Caco-2 (cell line): ENCODE measurements around the gene FAM107B. TPM values are rescaled to one million over a fixed set of nuclear protein-coding genes. Genes with fewer than 3 reads are reported as not detected.

Experiments used
- BruUV-seq: library from RNA; stranded (reverse); fragments of 400-500 nt; replicated peaks from 2 replicates; lab custom pipeline; 2021; lab: Mats Ljungman, UMichigan
- CTCF ChIA-PET: fragments of 300-600 bp; sonication (Branson Sonifier 250); formaldehyde crosslinking; loops from one replicate; lab custom pipeline; 2022; ENCODE audit warnings: antibody characterized with exemption; lab: Charles Lee
- POLR2A ChIA-PET: fragments of 300-600 bp; sonication (Branson Sonifier 250); formaldehyde crosslinking; loops from one replicate; lab custom pipeline; 2022; ENCODE audit warnings: antibody characterized with exemption; lab: Charles Lee
- DNase-seq, 2 experiments: peaks; one replicate each; pipeline versions ENCODE4 v3.0.0 to v3.0.0-alpha.2; 2020 to 2022
- H3K27me3 ChIP-seq: replicated peaks from 2 replicates; pipeline ENCODE4 v1.6.0; 2011; ENCODE audit warnings: low read length; ENCODE audit not compliant: control insufficient read depth, insufficient read depth
- H3K36me3 ChIP-seq: 2 replicates; pipeline ENCODE4 v1.5.1; 2011; ENCODE audit warnings: low read length; ENCODE audit not compliant: control insufficient read depth, insufficient read depth
- H3K4me1 ChIP-seq: fragments of 250-450 bp; sonication (Bioruptor Pico); 2 replicates; pipeline ENCODE4 v1.5.1; 2020; ENCODE audit warnings: mild to moderate bottlenecking
- H3K4me3 ChIP-seq: 2 replicates; pipeline ENCODE4 v1.5.1; 2011; ENCODE audit warnings: low read depth, mild to moderate bottlenecking, control low read depth, low read length
- H3K9me3 ChIP-seq: fragments of 250-450 bp; sonication (Bioruptor Pico); 2 replicates; pipeline ENCODE4 v1.5.1; 2020; ENCODE audit warnings: mild to moderate bottlenecking, moderate library complexity
- H3K27ac Mint-ChIP-seq: one replicate; pipeline ENCODE4 v1.8.0; 2022; ENCODE audit warnings: mixed read lengths; ENCODE audit not compliant: unreplicated experiment
- H3K27me3 Mint-ChIP-seq: one replicate; pipeline ENCODE4 v1.8.0; 2022; ENCODE audit warnings: mixed read lengths; ENCODE audit not compliant: insufficient read depth, unreplicated experiment
- H3K36me3 Mint-ChIP-seq: one replicate; pipeline ENCODE4 v1.8.0; 2022; ENCODE audit warnings: mild to moderate bottlenecking, mixed read lengths; ENCODE audit not compliant: insufficient read depth, unreplicated experiment
- H3K4me1 Mint-ChIP-seq: one replicate; pipeline ENCODE4 v1.8.0; 2022; ENCODE audit warnings: low read depth, mixed read lengths; ENCODE audit not compliant: unreplicated experiment
- H3K4me3 Mint-ChIP-seq: one replicate; pipeline ENCODE4 v1.8.0; 2022; ENCODE audit warnings: mild to moderate bottlenecking, moderate library complexity, mixed read lengths; ENCODE audit not compliant: unreplicated experiment
- H3K9me3 Mint-ChIP-seq: one replicate; pipeline ENCODE4 v1.8.0; 2022; ENCODE audit warnings: mixed read lengths; ENCODE audit not compliant: unreplicated experiment
- CTCF ChIP-seq, 2 experiments: fragments of 200-600 bp in 1 of 2; IDR thresholded peaks; 1 replicate in 1 of 2; 2 replicates in 1 of 2; pipeline versions ENCODE4 v1.5.1 to v1.8.0; 2011 to 2022; ENCODE audit warnings: antibody characterized with exemption in 1 of 2, control low read depth in 1 of 2, inconsistent platforms in 1 of 2, low read depth in 1 of 2, low read length in 1 of 2, mild to moderate bottlenecking in 1 of 2, moderate library complexity in 1 of 2; ENCODE audit not compliant: insufficient read depth in 1 of 2, severe bottlenecking in 1 of 2, unreplicated experiment in 1 of 2
- intact Hi-C: fragments of 100-400 bp; cut with micrococcal nuclease; formaldehyde crosslinking; loops from one replicate; pipeline ENCODE4 v1.10.0; 2022; ENCODE audit not compliant: unreplicated experiment
- total RNA-seq: library from RNA; stranded (reverse); gene quantifications from 2 replicates; pipeline ENCODE4 v1.2.3, GENCODE V29; 2022

Gene FAM107B
- total RNA-seq, 1 experiment from 2014 or later: 206 TPM

GRCh38 chr10:14485986-14486385 is 288.7 kb downstream of the FAM107B start:
- no peak for TF ChIP-seq CTCF (IDR thresholded peaks at IDR 0.05; ENCODE audit: insufficient read depth in 1 of 2, low read depth in 1 of 2, low read length in 1 of 2, severe bottlenecking in 1 of 2, unreplicated experiment in 1 of 2)
- H3K9me3 ChIP-seq: peaks cover 3% of the 10 kb centered on the region; the same call in 1 of the 2 replicates
- H3K27me3 Mint-ChIP-seq: peaks cover 5% of the 10 kb centered on the region
- DNase-seq: no peak
- intact Hi-C loops: no loop called here
- peaks cover 1% of the 10 kb centered on the region; the same call in 1 of the 2 replicates for H3K27me3 ChIP-seq
- H3K27ac Mint-ChIP-seq: no peak overlapping the region
- ChIA-PET POLR2A (no interaction called here), CTCF (no interaction called here)
- H3K36me3 Mint-ChIP-seq: no peaks in the 10 kb centered on the region
- no TSS peak for BruUV-seq
- no peak overlapping the region for H3K4me3 Mint-ChIP-seq
- no peak overlapping the region for H3K4me3 ChIP-seq
- H3K9me3 Mint-ChIP-seq: peaks cover 23% of the 10 kb centered on the region
- no peaks in the 10 kb centered on the region for H3K4me1 ChIP-seq
- H3K4me1 Mint-ChIP-seq: no peaks in the 10 kb centered on the region
- H3K36me3 ChIP-seq: no peaks in the 10 kb centered on the region

GRCh38 chr10:14483417-14483816 is 291.3 kb downstream of the FAM107B start:
- no TSS peak for BruUV-seq
- no peak for DNase-seq
- intact Hi-C loops: no loop called here
- H3K27ac Mint-ChIP-seq: no peak overlapping the region
- TF ChIP-seq CTCF (IDR thresholded peaks at IDR 0.05; ENCODE audit: insufficient read depth in 1 of 2, low read depth in 1 of 2, low read length in 1 of 2, severe bottlenecking in 1 of 2, unreplicated experiment in 1 of 2): no peak
- H3K4me1 ChIP-seq: no peaks in the 10 kb centered on the region
- POLR2A ChIA-PET: no interaction called here
- peaks cover 3% of the 10 kb centered on the region for H3K27me3 Mint-ChIP-seq
- no peaks in the 10 kb centered on the region for H3K36me3 ChIP-seq
- H3K36me3 Mint-ChIP-seq: no peaks in the 10 kb centered on the region
- peaks cover 3% of the 10 kb centered on the region; the same call in 1 of the 2 replicates for H3K9me3 ChIP-seq
- CTCF ChIA-PET: no interaction called here
- H3K4me1 Mint-ChIP-seq: no peaks in the 10 kb centered on the region
- peaks cover 1% of the 10 kb centered on the region; the same call in 1 of the 2 replicates for H3K27me3 ChIP-seq
- H3K4me3 Mint-ChIP-seq: no peak overlapping the region
- no peak overlapping the region for H3K4me3 ChIP-seq
- peaks cover 23% of the 10 kb centered on the region for H3K9me3 Mint-ChIP-seq

GRCh38 chr10:14481752-14482151 is 292.9 kb downstream of the FAM107B start:
- Histone ChIP-seq H3K4me1 (peaks cover 3% of the 10 kb centered on the region; the same call in 1 of the 2 replicates), H3K9me3 (peaks cover 3% of the 10 kb centered on the region; the same call in 1 of the 2 replicates), H3K36me3 (no peaks in the 10 kb centered on the region), H3K27me3 (no peaks in the 10 kb centered on the region), H3K4me3 (no peak overlapping the region)
- DNase-seq: no peak
- Mint-ChIP-seq H3K36me3 (no peaks in the 10 kb centered on the region), H3K27me3 (peaks cover 3% of the 10 kb centered on the region), H3K4me1 (no peaks in the 10 kb centered on the region), H3K9me3 (peaks cover 23% of the 10 kb centered on the region), H3K4me3 (no peak overlapping the region), H3K27ac (no peak overlapping the region)
- ChIA-PET POLR2A (interaction anchor here (0.6 kb wide), 1 partner anchor 296 kb away, joined by 3 read pairs; no protein-coding TSS in a partner anchor), CTCF (no interaction called here)
- no peak for TF ChIP-seq CTCF (IDR thresholded peaks at IDR 0.05; ENCODE audit: insufficient read depth in 1 of 2, low read depth in 1 of 2, low read length in 1 of 2, severe bottlenecking in 1 of 2, unreplicated experiment in 1 of 2)
- no TSS peak for BruUV-seq
- intact Hi-C loops: no loop called here
